Liver (tissue), 9 donors: ENCODE data around the gene CTXND1. TPM values are rescaled to one million over a fixed set of nuclear protein-coding genes. Genes with fewer than 3 reads are reported as not detected.

Experiments
- DNase-seq: peaks from one replicate; pipeline ENCODE4 v3.0.0-alpha.2; 2017; ENCODE audit warnings: low spot score
- H3K27ac ChIP-seq, 2 donors: one replicate each; pipeline ENCODE4 v1.7.0; 2013; ENCODE audit warnings: inconsistent platforms in 2 of 2, low read length in 2 of 2, control low read depth in 1 of 2, low read depth in 1 of 2, mild to moderate bottlenecking in 1 of 2
- H3K27me3 ChIP-seq, 4 donors: one replicate each; pipeline versions ENCODE4 v1.6.1 to v1.7.0; 2013; ENCODE audit warnings: low read length in 3 of 4, inconsistent platforms in 1 of 4, mild to moderate bottlenecking in 1 of 4, moderate library complexity in 1 of 4; ENCODE audit not compliant: control insufficient read depth in 4 of 4, insufficient read depth in 4 of 4
- H3K36me3 ChIP-seq, 4 donors: one replicate each; pipeline versions ENCODE4 v1.6.1 to v1.7.0; 2013; ENCODE audit warnings: low read length in 3 of 4, mild to moderate bottlenecking in 3 of 4, low read depth in 1 of 4, moderate library complexity in 1 of 4; ENCODE audit not compliant: control insufficient read depth in 4 of 4, insufficient read depth in 3 of 4
- H3K4me1 ChIP-seq, 4 donors: one replicate each; pipeline versions ENCODE4 v1.6.1 to v1.7.0; 2013; ENCODE audit warnings: low read length in 3 of 4, mild to moderate bottlenecking in 3 of 4, moderate library complexity in 1 of 4; ENCODE audit not compliant: control insufficient read depth in 4 of 4, insufficient read depth in 4 of 4
- H3K4me3 ChIP-seq, 3 donors: one replicate each; pipeline versions ENCODE4 v1.6.1 to v1.7.0; 2013; ENCODE audit warnings: low read length in 3 of 3, control low read depth in 1 of 3, low read depth in 1 of 3, mild to moderate bottlenecking in 1 of 3
- H3K9ac ChIP-seq, 2 donors: one replicate each; pipeline ENCODE4 v1.7.0; 2013; ENCODE audit warnings: low read length in 2 of 2, mild to moderate bottlenecking in 2 of 2, moderate library complexity in 2 of 2, control low read depth in 1 of 2, low read depth in 1 of 2
- H3K9me3 ChIP-seq, 4 donors: one replicate each; pipeline versions ENCODE4 v1.6.1 to v1.7.0; 2013; ENCODE audit warnings: low read length in 3 of 4; ENCODE audit not compliant: control insufficient read depth in 4 of 4
- EGR1 ChIP-seq, 2 donors: IDR thresholded peaks; 2 replicates each; pipeline ENCODE4 v1.6.1; 2016 to 2018; ENCODE audit warnings: antibody characterized with exemption in 2 of 2, low read depth in 2 of 2
- FOXA1 ChIP-seq: IDR thresholded peaks from 2 replicates; pipeline ENCODE4 v1.6.1; 2016; ENCODE audit warnings: antibody characterized with exemption
- FOXA2 ChIP-seq: IDR thresholded peaks from 2 replicates; pipeline ENCODE4 v1.6.1; 2016; ENCODE audit warnings: antibody characterized with exemption
- GABPA ChIP-seq, 2 donors: IDR thresholded peaks in 1 of 2; conservative IDR thresholded peaks in 1 of 2; 2 replicates each; pipeline ENCODE4 v1.6.1; 2016; ENCODE audit warnings: antibody characterized with exemption in 2 of 2, mild to moderate bottlenecking in 1 of 2, moderate library complexity in 1 of 2
- HNF4A ChIP-seq, 2 donors: conservative IDR thresholded peaks; 2 replicates each; pipeline ENCODE4 v1.6.1; 2016; ENCODE audit warnings: antibody characterized with exemption in 2 of 2, mild to moderate bottlenecking in 2 of 2
- HNF4G ChIP-seq: IDR thresholded peaks from 2 replicates; pipeline ENCODE4 v1.6.1; 2016; ENCODE audit warnings: antibody characterized with exemption
- JUND ChIP-seq, 2 donors: IDR thresholded peaks; 2 replicates each; pipeline ENCODE4 v1.6.1; 2016; ENCODE audit warnings: antibody characterized with exemption in 2 of 2
- NR2F2 ChIP-seq: IDR thresholded peaks from 2 replicates; pipeline ENCODE4 v1.6.1; 2016; ENCODE audit warnings: antibody characterized with exemption
- RAD21 ChIP-seq, 2 donors: IDR thresholded peaks; 2 replicates each; pipeline ENCODE4 v1.6.1; 2016; ENCODE audit warnings: antibody characterized with exemption in 2 of 2, mild to moderate bottlenecking in 2 of 2
- RXRA ChIP-seq, 2 donors: IDR thresholded peaks; 2 replicates each; pipeline ENCODE4 v1.6.1; 2017 to 2018; ENCODE audit warnings: antibody characterized with exemption in 2 of 2, mild to moderate bottlenecking in 1 of 2
- SP1 ChIP-seq: IDR thresholded peaks from 2 replicates; pipeline ENCODE4 v1.6.1; 2018; ENCODE audit warnings: antibody characterized with exemption, mild to moderate bottlenecking
- TAF1 ChIP-seq: conservative IDR thresholded peaks from 2 replicates; pipeline ENCODE4 v1.6.1; 2016; ENCODE audit warnings: antibody characterized with exemption, mild to moderate bottlenecking
- YY1 ChIP-seq: IDR thresholded peaks from 2 replicates; pipeline ENCODE4 v1.6.1; 2016; ENCODE audit warnings: antibody characterized with exemption, mild to moderate bottlenecking
- WGBS: extraction: QIAGEN DNeasy Blood & Tissue Kit; methylation state at CpG from one replicate; pipeline ENCODE4 v1.1.7; 2013; 5-methylcytosine and 5-hydroxymethylcytosine counted together
- polyA plus RNA-seq, 2 donors: library from polyadenylated mRNA; stranded (reverse) in 1 of 2; unstranded in 1 of 2; fragments of 200-250 nt in 1 of 2; fragments of >200 nt in 1 of 2; fragmentation: Nextera tagmentation in 1 of 2; extraction: Ambion mirVana in 1 of 2; gene quantifications; one replicate each; pipeline versions ENCODE4 v1.2.1 to v1.2.3, GENCODE V29; 2013 to 2015
- total RNA-seq, 2 donors: library from RNA; depleted of rRNA; stranded (reverse); fragments of >200 nt; gene quantifications; one replicate each; pipeline ENCODE4 v1.2.3, GENCODE V29; 2014
- TF ChIP-seq, protein P1 (sequence below): IDR thresholded peaks from 2 replicates; pipeline ENCODE4 v1.6.1; 2016; ENCODE audit warnings: antibody characterized with exemption, mild to moderate bottlenecking
- TF ChIP-seq, protein P2 (sequence below): IDR thresholded peaks from 2 replicates; pipeline ENCODE4 v1.6.1; 2016; ENCODE audit warnings: antibody characterized with exemption
- TF ChIP-seq, protein P3 (sequence below): fragments of 150-350 bp; IDR thresholded peaks from 2 replicates; pipeline ENCODE4 v1.5.1; 2017; ENCODE audit warnings: improper control_type of control experiment, low read depth, low read length; ENCODE audit not compliant: missing input control
- TF ChIP-seq, protein P4 (sequence below): IDR thresholded peaks from 2 replicates; pipeline ENCODE4 v1.6.1; 2016; ENCODE audit warnings: antibody characterized with exemption
- TF ChIP-seq, protein P5 (sequence below): IDR thresholded peaks from 2 replicates; pipeline ENCODE4 v1.6.1; 2016; ENCODE audit warnings: antibody characterized with exemption
- donor health status: healthy.
- donor health status: healthy.
- donor health status: healthy.
- donor health status: healthy.
- donor health status: healthy.

Gene CTXND1
- total and polyA plus RNA-seq, 4 donors: 2.9 to 4.1 (median 3.1) TPM

DNA sequence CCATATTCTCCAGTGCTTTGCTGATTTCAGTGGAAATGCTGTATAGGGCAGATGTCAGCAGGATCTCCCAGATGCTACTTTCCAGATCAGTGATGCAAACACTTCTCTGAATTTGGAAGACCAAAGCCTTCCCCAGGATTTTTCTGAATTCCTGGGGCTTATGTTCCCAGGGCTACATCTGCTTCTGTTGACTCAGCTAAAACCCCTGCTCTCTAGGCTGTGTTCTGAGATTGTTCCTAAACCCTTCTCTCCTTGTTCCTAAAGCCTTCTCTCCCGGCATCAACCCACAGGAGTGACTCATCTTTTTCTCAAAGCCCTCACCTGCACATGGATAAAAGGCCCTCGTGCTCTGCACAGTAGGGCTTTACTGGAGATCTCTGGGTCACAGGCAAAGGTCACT, 63.8 kb downstream of the CTXND1 start:
- TF ChIP-seq, protein P1, sequence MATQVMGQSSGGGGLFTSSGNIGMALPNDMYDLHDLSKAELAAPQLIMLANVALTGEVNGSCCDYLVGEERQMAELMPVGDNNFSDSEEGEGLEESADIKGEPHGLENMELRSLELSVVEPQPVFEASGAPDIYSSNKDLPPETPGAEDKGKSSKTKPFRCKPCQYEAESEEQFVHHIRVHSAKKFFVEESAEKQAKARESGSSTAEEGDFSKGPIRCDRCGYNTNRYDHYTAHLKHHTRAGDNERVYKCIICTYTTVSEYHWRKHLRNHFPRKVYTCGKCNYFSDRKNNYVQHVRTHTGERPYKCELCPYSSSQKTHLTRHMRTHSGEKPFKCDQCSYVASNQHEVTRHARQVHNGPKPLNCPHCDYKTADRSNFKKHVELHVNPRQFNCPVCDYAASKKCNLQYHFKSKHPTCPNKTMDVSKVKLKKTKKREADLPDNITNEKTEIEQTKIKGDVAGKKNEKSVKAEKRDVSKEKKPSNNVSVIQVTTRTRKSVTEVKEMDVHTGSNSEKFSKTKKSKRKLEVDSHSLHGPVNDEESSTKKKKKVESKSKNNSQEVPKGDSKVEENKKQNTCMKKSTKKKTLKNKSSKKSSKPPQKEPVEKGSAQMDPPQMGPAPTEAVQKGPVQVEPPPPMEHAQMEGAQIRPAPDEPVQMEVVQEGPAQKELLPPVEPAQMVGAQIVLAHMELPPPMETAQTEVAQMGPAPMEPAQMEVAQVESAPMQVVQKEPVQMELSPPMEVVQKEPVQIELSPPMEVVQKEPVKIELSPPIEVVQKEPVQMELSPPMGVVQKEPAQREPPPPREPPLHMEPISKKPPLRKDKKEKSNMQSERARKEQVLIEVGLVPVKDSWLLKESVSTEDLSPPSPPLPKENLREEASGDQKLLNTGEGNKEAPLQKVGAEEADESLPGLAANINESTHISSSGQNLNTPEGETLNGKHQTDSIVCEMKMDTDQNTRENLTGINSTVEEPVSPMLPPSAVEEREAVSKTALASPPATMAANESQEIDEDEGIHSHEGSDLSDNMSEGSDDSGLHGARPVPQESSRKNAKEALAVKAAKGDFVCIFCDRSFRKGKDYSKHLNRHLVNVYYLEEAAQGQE: no peak
- no peak for TF ChIP-seq HNF4G
- TF ChIP-seq, protein P2, sequence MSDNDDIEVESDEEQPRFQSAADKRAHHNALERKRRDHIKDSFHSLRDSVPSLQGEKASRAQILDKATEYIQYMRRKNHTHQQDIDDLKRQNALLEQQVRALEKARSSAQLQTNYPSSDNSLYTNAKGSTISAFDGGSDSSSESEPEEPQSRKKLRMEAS: no peak
- no peak for TF ChIP-seq EGR1 (IDR thresholded peaks at IDR 0.05; ENCODE audit: low read depth in 2 of 2)
- TF ChIP-seq RAD21 (IDR thresholded peaks at IDR 0.05): no peak
- no peak for TF ChIP-seq JUND (IDR thresholded peaks at IDR 0.05)
- TF ChIP-seq TAF1: no peak
- no peak for TF ChIP-seq HNF4A (conservative IDR thresholded peaks at IDR 0.05)
- TF ChIP-seq GABPA (IDR thresholded peaks at IDR 0.05 in 1 of 2, conservative IDR thresholded peaks at IDR 0.05 in 1 of 2): no peak
- no peak for TF ChIP-seq RXRA (IDR thresholded peaks at IDR 0.05)
- no peak for TF ChIP-seq YY1
- TF ChIP-seq SP1: no peak
- TF ChIP-seq, protein P3, sequence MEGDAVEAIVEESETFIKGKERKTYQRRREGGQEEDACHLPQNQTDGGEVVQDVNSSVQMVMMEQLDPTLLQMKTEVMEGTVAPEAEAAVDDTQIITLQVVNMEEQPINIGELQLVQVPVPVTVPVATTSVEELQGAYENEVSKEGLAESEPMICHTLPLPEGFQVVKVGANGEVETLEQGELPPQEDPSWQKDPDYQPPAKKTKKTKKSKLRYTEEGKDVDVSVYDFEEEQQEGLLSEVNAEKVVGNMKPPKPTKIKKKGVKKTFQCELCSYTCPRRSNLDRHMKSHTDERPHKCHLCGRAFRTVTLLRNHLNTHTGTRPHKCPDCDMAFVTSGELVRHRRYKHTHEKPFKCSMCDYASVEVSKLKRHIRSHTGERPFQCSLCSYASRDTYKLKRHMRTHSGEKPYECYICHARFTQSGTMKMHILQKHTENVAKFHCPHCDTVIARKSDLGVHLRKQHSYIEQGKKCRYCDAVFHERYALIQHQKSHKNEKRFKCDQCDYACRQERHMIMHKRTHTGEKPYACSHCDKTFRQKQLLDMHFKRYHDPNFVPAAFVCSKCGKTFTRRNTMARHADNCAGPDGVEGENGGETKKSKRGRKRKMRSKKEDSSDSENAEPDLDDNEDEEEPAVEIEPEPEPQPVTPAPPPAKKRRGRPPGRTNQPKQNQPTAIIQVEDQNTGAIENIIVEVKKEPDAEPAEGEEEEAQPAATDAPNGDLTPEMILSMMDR: no peak
- TF ChIP-seq, protein P4, sequence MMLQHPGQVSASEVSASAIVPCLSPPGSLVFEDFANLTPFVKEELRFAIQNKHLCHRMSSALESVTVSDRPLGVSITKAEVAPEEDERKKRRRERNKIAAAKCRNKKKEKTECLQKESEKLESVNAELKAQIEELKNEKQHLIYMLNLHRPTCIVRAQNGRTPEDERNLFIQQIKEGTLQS: no peak
- no peak for TF ChIP-seq FOXA2
- no peak for TF ChIP-seq FOXA1
- TF ChIP-seq, protein P5, sequence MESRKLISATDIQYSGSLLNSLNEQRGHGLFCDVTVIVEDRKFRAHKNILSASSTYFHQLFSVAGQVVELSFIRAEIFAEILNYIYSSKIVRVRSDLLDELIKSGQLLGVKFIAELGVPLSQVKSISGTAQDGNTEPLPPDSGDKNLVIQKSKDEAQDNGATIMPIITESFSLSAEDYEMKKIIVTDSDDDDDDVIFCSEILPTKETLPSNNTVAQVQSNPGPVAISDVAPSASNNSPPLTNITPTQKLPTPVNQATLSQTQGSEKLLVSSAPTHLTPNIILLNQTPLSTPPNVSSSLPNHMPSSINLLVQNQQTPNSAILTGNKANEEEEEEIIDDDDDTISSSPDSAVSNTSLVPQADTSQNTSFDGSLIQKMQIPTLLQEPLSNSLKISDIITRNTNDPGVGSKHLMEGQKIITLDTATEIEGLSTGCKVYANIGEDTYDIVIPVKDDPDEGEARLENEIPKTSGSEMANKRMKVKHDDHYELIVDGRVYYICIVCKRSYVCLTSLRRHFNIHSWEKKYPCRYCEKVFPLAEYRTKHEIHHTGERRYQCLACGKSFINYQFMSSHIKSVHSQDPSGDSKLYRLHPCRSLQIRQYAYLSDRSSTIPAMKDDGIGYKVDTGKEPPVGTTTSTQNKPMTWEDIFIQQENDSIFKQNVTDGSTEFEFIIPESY: no peak
- no peak for TF ChIP-seq NR2F2
- DNase-seq: no peak
- H3K4me1 ChIP-seq: peaks cover 0 to 2% (median 0%) of the 10 kb centered on the region in 4 donors
- H3K4me3 ChIP-seq: no peak overlapping the region
- peaks cover 18 to 51% (median 37%) of the 10 kb centered on the region in 4 donors for H3K36me3 ChIP-seq
- H3K27me3 ChIP-seq: no peaks in the 10 kb centered on the region
- no peak overlapping the region for H3K9ac ChIP-seq
- H3K9me3 ChIP-seq: no peaks in the 10 kb centered on the region
- 90% methylated on average over 2 of the region's 2 CpGs for WGBS
- no peak overlapping the region for H3K27ac ChIP-seq
